Lower leg skin (tissue), 3 donors: ENCODE results near the gene ZBTB18.

Experiments
- POLR2A ChIP-seq, 2 donors: fragments of 450-650 bp; IDR thresholded peaks; one replicate each; pipeline ENCODE4 v1.6.1; 2016 to 2017; ENCODE audit warnings: antibody characterized with exemption in 2 of 2, mild to moderate bottlenecking in 1 of 2, moderate library complexity in 1 of 2
- TF ChIP-seq, protein P1 (sequence below), 3 donors: fragments of 450-650 bp; IDR thresholded peaks; one replicate each; pipeline ENCODE4 v1.5.1; 2016; ENCODE audit warnings: antibody characterized with exemption in 3 of 3, mild to moderate bottlenecking in 3 of 3, moderate library complexity in 2 of 3

DNA sequence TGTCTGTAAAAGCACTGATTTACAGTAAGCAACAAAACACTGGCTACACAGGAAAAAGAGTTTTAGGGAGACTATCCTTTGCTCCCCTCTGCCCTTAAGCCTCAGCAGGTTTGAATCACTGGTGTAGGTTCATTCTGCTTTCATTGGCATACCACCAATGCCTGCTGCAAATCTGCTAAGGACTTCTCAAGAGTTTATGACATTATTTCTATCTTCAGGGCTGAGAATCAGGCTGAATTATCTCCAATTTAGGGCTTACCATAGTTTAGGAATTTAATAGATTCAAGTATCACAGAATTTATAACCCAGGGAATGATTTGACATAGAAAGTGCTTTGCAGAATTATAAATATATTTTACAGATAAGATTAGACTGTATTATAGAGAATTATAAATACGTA is 6.7 kb upstream of the ZBTB18 start:
- TF ChIP-seq, protein P1, sequence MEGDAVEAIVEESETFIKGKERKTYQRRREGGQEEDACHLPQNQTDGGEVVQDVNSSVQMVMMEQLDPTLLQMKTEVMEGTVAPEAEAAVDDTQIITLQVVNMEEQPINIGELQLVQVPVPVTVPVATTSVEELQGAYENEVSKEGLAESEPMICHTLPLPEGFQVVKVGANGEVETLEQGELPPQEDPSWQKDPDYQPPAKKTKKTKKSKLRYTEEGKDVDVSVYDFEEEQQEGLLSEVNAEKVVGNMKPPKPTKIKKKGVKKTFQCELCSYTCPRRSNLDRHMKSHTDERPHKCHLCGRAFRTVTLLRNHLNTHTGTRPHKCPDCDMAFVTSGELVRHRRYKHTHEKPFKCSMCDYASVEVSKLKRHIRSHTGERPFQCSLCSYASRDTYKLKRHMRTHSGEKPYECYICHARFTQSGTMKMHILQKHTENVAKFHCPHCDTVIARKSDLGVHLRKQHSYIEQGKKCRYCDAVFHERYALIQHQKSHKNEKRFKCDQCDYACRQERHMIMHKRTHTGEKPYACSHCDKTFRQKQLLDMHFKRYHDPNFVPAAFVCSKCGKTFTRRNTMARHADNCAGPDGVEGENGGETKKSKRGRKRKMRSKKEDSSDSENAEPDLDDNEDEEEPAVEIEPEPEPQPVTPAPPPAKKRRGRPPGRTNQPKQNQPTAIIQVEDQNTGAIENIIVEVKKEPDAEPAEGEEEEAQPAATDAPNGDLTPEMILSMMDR (IDR thresholded peaks at IDR 0.05): no peak
- TF ChIP-seq POLR2A (IDR thresholded peaks at IDR 0.05): no peak
